Stimulated activated CD4-positive, alpha-beta T cell treated with anti-CD3 and anti-CD28 coated beads, Interleukin-15, amount 100 ng/mL, for 24 hours (primary cell): Measurements from ENCODE around the gene SYNPO2.

Source experiments
- DNase-seq: peaks from one replicate; pipeline ENCODE4 v3.0.0-alpha.2; 2020

Gene SYNPO2

GRCh38 chr4:118936406-118936805, 47.8 kb downstream of the SYNPO2 start:
- no peak for DNase-seq

GRCh38 chr4:118939169-118939783, 50.6 kb downstream of the SYNPO2 start:
- DNase-seq, result no peak

- DNase-seq, result no peak
Measured at GRCh38 chr4:118941149-118941548, 52.5 kb downstream of the SYNPO2 start.

- DNase-seq, result no peak
Measured at GRCh38 chr4:118941799-118942198, 53.1 kb downstream of the SYNPO2 start.

GRCh38 chr4:118942465-118942864, 53.8 kb downstream of the SYNPO2 start:
- DNase-seq, result no peak

- DNase-seq, result no peak
Measured at GRCh38 chr4:118947095-118947494, 58.4 kb downstream of the SYNPO2 start.

- DNase-seq, result no peak
Measured at GRCh38 chr4:118948545-118949144, 60.0 kb downstream of the SYNPO2 start.

GRCh38 chr4:118950224-118950623, 61.6 kb downstream of the SYNPO2 start:
- no peak for DNase-seq

GRCh38 chr4:118950929-118951570, 62.4 kb downstream of the SYNPO2 start:
- no peak for DNase-seq

- no peak for DNase-seq
Measured at GRCh38 chr4:118953276-118953675, 64.6 kb downstream of the SYNPO2 start.

GRCh38 chr4:118954246-118954645, 65.6 kb downstream of the SYNPO2 start:
- no peak for DNase-seq

- no peak for DNase-seq
Measured at GRCh38 chr4:118955515-118955914, 66.9 kb downstream of the SYNPO2 start.

GRCh38 chr4:118957722-118958445, 69.2 kb downstream of the SYNPO2 start:
- DNase-seq, result no peak

- no peak for DNase-seq
Measured at GRCh38 chr4:118962540-118962939, 73.9 kb downstream of the SYNPO2 start.

- no peak for DNase-seq
Measured at GRCh38 chr4:118964891-118965411, 76.3 kb downstream of the SYNPO2 start.

GRCh38 chr4:118967393-118967792, 78.7 kb downstream of the SYNPO2 start:
- DNase-seq, result no peak

GRCh38 chr4:118968005-118968404, 79.4 kb downstream of the SYNPO2 start:
- no peak for DNase-seq

GRCh38 chr4:118968813-118969212, 80.2 kb downstream of the SYNPO2 start:
- no peak for DNase-seq

- no peak for DNase-seq
Measured at GRCh38 chr4:118969359-118969758, 80.7 kb downstream of the SYNPO2 start.

- DNase-seq, result no peak
Measured at GRCh38 chr4:118972167-118972566, 83.5 kb downstream of the SYNPO2 start.

- DNase-seq, result no peak
Measured at GRCh38 chr4:118973295-118973694, 84.6 kb downstream of the SYNPO2 start.

- DNase-seq, result no peak
Measured at GRCh38 chr4:118974758-118975157, 86.1 kb downstream of the SYNPO2 start.

- DNase-seq, result no peak
Measured at GRCh38 chr4:118975449-118976192, 87.0 kb downstream of the SYNPO2 start.
